Liver (tissue), 3 donors: ENCODE results near the gene EVPL.

Experiments used
- ATF3 ChIP-seq: IDR thresholded peaks from 2 replicates; pipeline ENCODE4 v1.6.1; 2016; ENCODE audit warnings: antibody characterized with exemption
- CTCF ChIP-seq: fragments of 150-350 bp; IDR thresholded peaks from 2 replicates; pipeline ENCODE4 v1.5.1; 2017; ENCODE audit warnings: improper control_type of control experiment, low read depth, low read length; ENCODE audit not compliant: missing input control
- EGR1 ChIP-seq, 2 donors: IDR thresholded peaks; 2 replicates each; pipeline ENCODE4 v1.6.1; 2016 to 2018; ENCODE audit warnings: antibody characterized with exemption in 2 of 2, low read depth in 2 of 2
- FOXA1 ChIP-seq: IDR thresholded peaks from 2 replicates; pipeline ENCODE4 v1.6.1; 2016; ENCODE audit warnings: antibody characterized with exemption
- GABPA ChIP-seq, 2 donors: IDR thresholded peaks in 1 of 2; conservative IDR thresholded peaks in 1 of 2; 2 replicates each; pipeline ENCODE4 v1.6.1; 2016; ENCODE audit warnings: antibody characterized with exemption in 2 of 2, mild to moderate bottlenecking in 1 of 2, moderate library complexity in 1 of 2
- JUND ChIP-seq, 2 donors: IDR thresholded peaks; 2 replicates each; pipeline ENCODE4 v1.6.1; 2016; ENCODE audit warnings: antibody characterized with exemption in 2 of 2
- MAX ChIP-seq: IDR thresholded peaks from 2 replicates; pipeline ENCODE4 v1.6.1; 2016; ENCODE audit warnings: antibody characterized with exemption
- RAD21 ChIP-seq, 2 donors: IDR thresholded peaks; 2 replicates each; pipeline ENCODE4 v1.6.1; 2016; ENCODE audit warnings: antibody characterized with exemption in 2 of 2, mild to moderate bottlenecking in 2 of 2
- SP1 ChIP-seq: IDR thresholded peaks from 2 replicates; pipeline ENCODE4 v1.6.1; 2018; ENCODE audit warnings: antibody characterized with exemption, mild to moderate bottlenecking
- YY1 ChIP-seq: IDR thresholded peaks from 2 replicates; pipeline ENCODE4 v1.6.1; 2016; ENCODE audit warnings: antibody characterized with exemption, mild to moderate bottlenecking
- ZBTB33 ChIP-seq: IDR thresholded peaks from 2 replicates; pipeline ENCODE4 v1.6.1; 2016; ENCODE audit warnings: antibody characterized with exemption
- donor health status: healthy.
- donor health status: healthy.

- TF ChIP-seq CTCF (no peak), RAD21 (IDR thresholded peaks at IDR 0.05) (no peak), ZBTB33 (no peak), SP1 (no peak), ATF3 (no peak), EGR1 (IDR thresholded peaks at IDR 0.05; ENCODE audit: low read depth in 2 of 2) (no peak), GABPA (IDR thresholded peaks at IDR 0.05 in 1 of 2, conservative IDR thresholded peaks at IDR 0.05 in 1 of 2) (no peak), MAX (no peak), JUND (IDR thresholded peaks at IDR 0.05) (no peak), YY1 (no peak), FOXA1 (no peak)
Observed at GRCh38 chr17:76017481-76018339, 9.4 kb downstream of the EVPL start.
